Neural cell (in vitro differentiated cells): ENCODE data around the gene GNG13. TPM values are rescaled to one million over a fixed set of nuclear protein-coding genes. Genes with fewer than 3 reads are reported as not detected.

Source experiments
- H2AFZ ChIP-seq: fragments of 200-600, 300-800 bp; sonication (generic), shearing (Covaris generic); 2 replicates; pipeline ENCODE4 v1.6.0; 2014; ENCODE audit warnings: low read depth, mild to moderate bottlenecking, antibody characterized with exemption, low read length, moderate library complexity
- H3F3A ChIP-seq: fragments of 200-600 bp; shearing (Covaris generic); 2 replicates; pipeline ENCODE4 v1.6.1; 2016; ENCODE audit warnings: mild to moderate bottlenecking, moderate library complexity, mixed read lengths, antibody characterized with exemption, low read length; ENCODE audit not compliant: insufficient read depth, poor library complexity, severe bottlenecking
- H3K27ac ChIP-seq: fragments of 200-600, 300-800 bp; sonication (generic), shearing (Covaris generic); 2 replicates; pipeline ENCODE4 v1.5.1; 2014; ENCODE audit warnings: mild to moderate bottlenecking, low read length, moderate library complexity
- H3K27me3 ChIP-seq: fragments of 300-800, 200-600 bp; sonication (generic), shearing (Covaris generic); 2 replicates; pipeline ENCODE4 v1.6.0; 2014; ENCODE audit warnings: mild to moderate bottlenecking, low read depth, low read length, moderate library complexity; ENCODE audit not compliant: insufficient read depth
- H3K36me3 ChIP-seq: fragments of 300-800, 200-600 bp; sonication (generic), shearing (Covaris generic); 2 replicates; pipeline ENCODE4 v1.5.1; 2014; ENCODE audit warnings: mild to moderate bottlenecking, antibody characterized with exemption, low read length, moderate library complexity; ENCODE audit not compliant: insufficient read depth
- H3K4me2 ChIP-seq: fragments of 300-800, 200-600 bp; sonication (generic), shearing (Covaris generic); 2 replicates; pipeline ENCODE4 v1.6.0; 2014; ENCODE audit warnings: mild to moderate bottlenecking, low read length
- H3K4me3 ChIP-seq: fragments of 300-800, 200-600 bp; sonication (generic), shearing (Covaris generic); 2 replicates; pipeline ENCODE4 v1.5.1; 2014; ENCODE audit warnings: mild to moderate bottlenecking, low read length, moderate library complexity
- H3K79me2 ChIP-seq: fragments of 200-600 bp; shearing (Covaris generic); replicated peaks from 2 replicates; pipeline ENCODE4 v1.6.0; 2014; ENCODE audit warnings: mild to moderate bottlenecking, low read length, moderate library complexity; ENCODE audit not compliant: insufficient read depth
- H3K9ac ChIP-seq: fragments of 300-800, 200-600 bp; sonication (generic), shearing (Covaris generic); 2 replicates; pipeline ENCODE4 v1.6.1; 2016; ENCODE audit warnings: mild to moderate bottlenecking, low read length, mixed read lengths
- H3K9me2 ChIP-seq: fragments of 200-600 bp; shearing (Covaris generic); 2 replicates; pipeline ENCODE4 v1.6.1; 2016; ENCODE audit warnings: mild to moderate bottlenecking, low read length, mixed read lengths; ENCODE audit not compliant: insufficient read depth
- H3K9me3 ChIP-seq: fragments of 200-600, 300-800 bp; sonication (generic), shearing (Covaris generic); 2 replicates; pipeline ENCODE4 v1.6.1; 2016; ENCODE audit warnings: mild to moderate bottlenecking, mixed run types, low read length, moderate library complexity, mixed read lengths
- H4K20me1 ChIP-seq: fragments of 200-600 bp; shearing (Covaris generic); 2 replicates; pipeline ENCODE4 v1.6.1; 2016; ENCODE audit warnings: mild to moderate bottlenecking, mixed run types; ENCODE audit not compliant: insufficient read depth
- CTCF ChIP-seq: fragments of 450-650 bp; IDR thresholded peaks from 2 replicates; pipeline ENCODE4 v1.5.1; 2014; ENCODE audit warnings: antibody characterized with exemption, mild to moderate bottlenecking, moderate library complexity; ENCODE audit not compliant: poor library complexity, severe bottlenecking
- EP300 ChIP-seq: fragments of 450-650 bp; conservative IDR thresholded peaks from 2 replicates; pipeline ENCODE4 v1.6.1; 2014; ENCODE audit warnings: antibody characterized with exemption, mild to moderate bottlenecking, moderate library complexity; ENCODE audit not compliant: poor library complexity, severe bottlenecking
- EZH2 ChIP-seq: fragments of 200-600, 300-800 bp; shearing (Covaris generic), sonication (generic); IDR thresholded peaks from 2 replicates; pipeline ENCODE4 v1.6.1; 2014; ENCODE audit warnings: antibody characterized with exemption, low read length, borderline replicate concordance, mild to moderate bottlenecking; ENCODE audit not compliant: insufficient read depth, poor library complexity, severe bottlenecking
- MXI1 ChIP-seq: fragments of 450-650 bp; conservative IDR thresholded peaks from 2 replicates; pipeline ENCODE4 v1.6.1; 2014; ENCODE audit warnings: antibody characterized with exemption, mild to moderate bottlenecking; ENCODE audit not compliant: poor library complexity, severe bottlenecking
- POLR2AphosphoS5 ChIP-seq: IDR thresholded peaks from 2 replicates; pipeline ENCODE4 v1.6.1; 2012
- RAD21 ChIP-seq: fragments of 450-650 bp; conservative IDR thresholded peaks from 2 replicates; pipeline ENCODE4 v1.6.1; 2014; ENCODE audit warnings: antibody characterized with exemption, mild to moderate bottlenecking, moderate library complexity
- REST ChIP-seq: IDR thresholded peaks from 2 replicates; pipeline ENCODE4 v1.6.1; 2012; ENCODE audit warnings: borderline replicate concordance
- SMC3 ChIP-seq: fragments of 450-650 bp; conservative IDR thresholded peaks from 2 replicates; pipeline ENCODE4 v1.6.1; 2014; ENCODE audit warnings: antibody characterized with exemption, mild to moderate bottlenecking, moderate library complexity; ENCODE audit not compliant: poor library complexity
- TAF1 ChIP-seq: IDR thresholded peaks from 2 replicates; pipeline ENCODE4 v1.6.1; 2012; ENCODE audit warnings: low read depth
- polyA plus RNA-seq: library from polyadenylated mRNA; depleted of rRNA; stranded (reverse); fragments of >200 nt; gene quantifications from 2 replicates; pipeline ENCODE4 v1.2.3, GENCODE V29; 2014

GNG13 gene
- polyA plus RNA-seq, 1 donor from 2014 or later: not detected

- Histone ChIP-seq H3K4me2 (no peak overlapping the region), H4K20me1 (no peaks in the 10 kb centered on the region), H3K9ac (no peak overlapping the region), H3K27ac (no peak overlapping the region), H3K9me3 (no peaks in the 10 kb centered on the region), H2AFZ (no peak overlapping the region), H3K79me2 (no peaks in the 10 kb centered on the region), H3K9me2 (no peaks in the 10 kb centered on the region), H3K27me3 (no peaks in the 10 kb centered on the region), H3F3A (no peaks in the 10 kb centered on the region), H3K36me3 (no peaks in the 10 kb centered on the region), H3K4me3 (no peak overlapping the region)
- TF ChIP-seq REST (no peak), MXI1 (no peak), CTCF (no peak), TAF1 (no peak), SMC3 (no peak), EP300 (no peak), POLR2AphosphoS5 (no peak), RAD21 (no peak), EZH2 (no peak)
Measured at GRCh38 chr16:767743-768235, 32.7 kb downstream of the GNG13 start.

GRCh38 chr16:766820-767640 lies 33.5 kb downstream of the GNG13 start:
- Histone ChIP-seq H3K4me2 (no peak overlapping the region), H3F3A (no peaks in the 10 kb centered on the region), H4K20me1 (no peaks in the 10 kb centered on the region), H2AFZ (no peak overlapping the region), H3K4me3 (no peak overlapping the region), H3K27ac (no peak overlapping the region), H3K36me3 (no peaks in the 10 kb centered on the region), H3K9me3 (no peaks in the 10 kb centered on the region), H3K79me2 (no peaks in the 10 kb centered on the region), H3K9ac (no peak overlapping the region), H3K9me2 (no peaks in the 10 kb centered on the region), H3K27me3 (no peaks in the 10 kb centered on the region)
- TF ChIP-seq EP300: no peak
- TF ChIP-seq SMC3: no peak
- no peak for TF ChIP-seq EZH2
- TF ChIP-seq TAF1: no peak
- TF ChIP-seq REST: no peak
- no peak for TF ChIP-seq CTCF
- no peak for TF ChIP-seq RAD21
- TF ChIP-seq POLR2AphosphoS5: no peak
- TF ChIP-seq MXI1: no peak
